H1 (cell line): ENCODE results near the gene ACSM2B.

Source experiments
- BACH1 ChIP-seq: IDR thresholded peaks from 2 replicates; pipeline ENCODE4 v1.6.1; 2012; ENCODE audit warnings: low read length, improper control_type of control experiment
- CHD2 ChIP-seq: IDR thresholded peaks from 2 replicates; pipeline ENCODE4 v1.6.1; 2012; ENCODE audit warnings: low read length, improper control_type of control experiment
- CTCF ChIP-seq, 3 experiments: IDR thresholded peaks; 1 replicate in 2 of 3; 2 replicates in 1 of 3; pipeline versions ENCODE4 v1.5.1 to v1.6.1; 2011; ENCODE audit warnings: low read length in 3 of 3, mild to moderate bottlenecking in 3 of 3, inconsistent platforms in 2 of 3, low read depth in 1 of 3, moderate library complexity in 1 of 3; ENCODE audit not compliant: insufficient read depth in 1 of 3; ENCODE audit errors: control extremely low read depth in 1 of 3
- EP300 ChIP-seq, 2 experiments: IDR thresholded peaks; 1 replicate in 1 of 2; 2 replicates in 1 of 2; pipeline ENCODE4 v1.6.1; 2011 to 2012; ENCODE audit warnings: low read depth in 2 of 2, low read length in 2 of 2, mild to moderate bottlenecking in 2 of 2, borderline replicate concordance in 1 of 2, inconsistent platforms in 1 of 2, moderate library complexity in 1 of 2
- EZH2 ChIP-seq: fragments of 200-600 bp; sonication (generic); IDR thresholded peaks from 2 replicates; pipeline ENCODE4 v1.7.1; 2012; ENCODE audit warnings: low read depth, mild to moderate bottlenecking, moderate library complexity, low read length, inconsistent platforms; ENCODE audit not compliant: severe bottlenecking
- GTF2F1 ChIP-seq: IDR thresholded peaks from 2 replicates; pipeline ENCODE4 v1.6.1; 2012; ENCODE audit warnings: low read depth, low read length, improper control_type of control experiment, borderline replicate concordance
- NRF1 ChIP-seq: IDR thresholded peaks from 2 replicates; pipeline ENCODE4 v1.6.1; 2011; ENCODE audit warnings: mild to moderate bottlenecking, low read depth, low read length, improper control_type of control experiment
- PHF8 ChIP-seq: fragments of 200-600 bp; sonication (generic); conservative IDR thresholded peaks from 2 replicates; pipeline ENCODE4 v1.7.1; 2012; ENCODE audit warnings: low read depth, mild to moderate bottlenecking, inconsistent platforms, low read length, moderate library complexity
- POLR2A ChIP-seq, 2 experiments: IDR thresholded peaks; 1 replicate in 1 of 2; 2 replicates in 1 of 2; pipeline ENCODE4 v1.6.1; 2011; ENCODE audit warnings: low read depth in 2 of 2, low read length in 2 of 2, mild to moderate bottlenecking in 2 of 2; ENCODE audit errors: control extremely low read depth in 1 of 2
- SIX5 ChIP-seq: IDR thresholded peaks from 2 replicates; pipeline ENCODE4 v1.6.1; 2011; ENCODE audit warnings: mild to moderate bottlenecking, low read depth, low read length
- SP1 ChIP-seq: IDR thresholded peaks from 2 replicates; pipeline ENCODE4 v1.6.1; 2011; ENCODE audit warnings: low read depth, low read length
- SRF ChIP-seq: IDR thresholded peaks from 2 replicates; pipeline ENCODE4 v1.6.1; 2011; ENCODE audit warnings: mild to moderate bottlenecking, low read depth, low read length, moderate library complexity
- USF2 ChIP-seq: IDR thresholded peaks from 2 replicates; pipeline ENCODE4 v1.6.1; 2011; ENCODE audit warnings: low read length, improper control_type of control experiment
- ZNF274 ChIP-seq: IDR thresholded peaks from 2 replicates; pipeline ENCODE4 v1.7.0; 2012; ENCODE audit warnings: low read length, borderline replicate concordance; ENCODE audit errors: extremely low read depth

- TF ChIP-seq PHF8 (no peak), NRF1 (no peak), GTF2F1 (no peak), CTCF (IDR thresholded peaks at IDR 0.05; ENCODE audit: control extremely low read depth in 1 of 3, insufficient read depth in 1 of 3, low read depth in 1 of 3, low read length in 3 of 3) (no peak), SRF (no peak), ZNF274 (no peak), CHD2 (no peak), POLR2A (IDR thresholded peaks at IDR 0.05; ENCODE audit: control extremely low read depth in 1 of 2, low read depth in 2 of 2, low read length in 2 of 2) (no peak), SP1 (no peak), EP300 (IDR thresholded peaks at IDR 0.05; ENCODE audit: borderline replicate concordance in 1 of 2, low read depth in 2 of 2, low read length in 2 of 2) (no peak), SIX5 (no peak), EZH2 (no peak), BACH1 (no peak), USF2 (no peak)
Measured at GRCh38 chr16:20620770-20621169, 44.6 kb upstream of the ACSM2B start.
